Aorta (tissue), 5 donors: Measurements from ENCODE around the gene TXLNG. TPM values are rescaled to one million over a fixed set of nuclear protein-coding genes. Genes with fewer than 3 reads are reported as not detected.

Source experiments
- ATAC-seq: fragments of 200-7000 bp; cut with Tn5 transposase; one replicate; pipeline ENCODE4 v1.9.1; 2022; ENCODE audit warnings: moderate library complexity; ENCODE audit not compliant: low FRiP score
- DNase-seq, 2 donors: peaks; one replicate each; pipeline ENCODE4 v3.0.0-alpha.2; 2020
- H3K27ac ChIP-seq, 2 donors: one replicate each; pipeline ENCODE4 v1.5.1; 2013; ENCODE audit warnings: low read length in 2 of 2, mild to moderate bottlenecking in 2 of 2, moderate library complexity in 2 of 2, control low read depth in 1 of 2, inconsistent platforms in 1 of 2, low read depth in 1 of 2
- H3K27me3 ChIP-seq, 2 donors: one replicate each; pipeline ENCODE4 v1.6.1; 2013; ENCODE audit warnings: control low read depth in 1 of 2, low read length in 1 of 2, mild to moderate bottlenecking in 1 of 2, moderate library complexity in 1 of 2; ENCODE audit not compliant: insufficient read depth in 2 of 2, control insufficient read depth in 1 of 2
- H3K36me3 ChIP-seq, 2 donors: one replicate each; pipeline ENCODE4 v1.6.1; 2013; ENCODE audit warnings: control low read depth in 1 of 2, low read length in 1 of 2, mild to moderate bottlenecking in 1 of 2; ENCODE audit not compliant: insufficient read depth in 2 of 2, control insufficient read depth in 1 of 2
- H3K4me1 ChIP-seq, 2 donors: one replicate each; pipeline ENCODE4 v1.6.1; 2013; ENCODE audit warnings: low read length in 2 of 2, control low read depth in 1 of 2, mild to moderate bottlenecking in 1 of 2, moderate library complexity in 1 of 2; ENCODE audit not compliant: insufficient read depth in 2 of 2, control insufficient read depth in 1 of 2
- H3K4me3 ChIP-seq, 2 donors: one replicate each; pipeline ENCODE4 v1.5.1; 2013; ENCODE audit warnings: low read length in 2 of 2, control low read depth in 1 of 2, mild to moderate bottlenecking in 1 of 2
- H3K9me3 ChIP-seq: one replicate; pipeline ENCODE4 v1.6.1; 2013; ENCODE audit warnings: mild to moderate bottlenecking, low read length; ENCODE audit not compliant: control insufficient read depth
- WGBS, 2 donors: extraction: QIAGEN DNeasy Blood & Tissue Kit; methylation state at CpG; one replicate each; pipeline ENCODE4 v1.1.7; 2013; 5-methylcytosine and 5-hydroxymethylcytosine counted together
- intact Hi-C, 2 donors: fragments of 100-400 bp; cut with DNase I; formaldehyde crosslinking; loops; one replicate each; pipeline versions ENCODE4 v1.14.2 to v1.15.0; 2022
- long read RNA-seq, 2 donors: library from polyadenylated mRNA; unstranded; transcript quantifications; one replicate each; pipeline ENCODE4 v2.0.0, GENCODE V29; 2020 to 2021
- polyA plus RNA-seq, 2 donors: library from polyadenylated mRNA; stranded (reverse); fragments of 200-250 nt; gene quantifications; one replicate each; pipeline ENCODE4 v1.2.3, GENCODE V29; 2013
- total RNA-seq, 2 donors: library from RNA; stranded (reverse); fragmentation: NEBNext Ultra II Directional; extraction: Animal tissue kit (Norgen Biotek cat#: 25700); gene quantifications; one replicate each; pipeline ENCODE4 v1.2.1, GENCODE V29; 2021
- donor health status: healthy with polysubstance abuse.
- donor health status: Bipolar disorder and iron deficiency.
- donor health status: DM: no; HTN: no; CAD: no.
- donor health status: DM: no; HTN: no; CAD: no.
- donor health status: DM: yes; HTN: yes; CAD: no.

The TXLNG gene
- total RNA-seq (10 to 100 TPM in 1 of 2 donors, 1 to 10 TPM in 1; 9.4 to 11.8 TPM), polyA plus RNA-seq (10 to 100 TPM in 1 of 2 donors, 1 to 10 TPM in 1; 3.6 to 11.2 TPM)
- long read RNA-seq, donor 1, full-length matches to known transcripts, result 1 of 23 reads
- long read RNA-seq, donor 1, partial matches to known transcripts, result 18 of 23 reads
- long read RNA-seq, donor 1, other reads (novel, unspliced or antisense), result 4 of 23 reads
- long read RNA-seq, donor 2, full-length matches to known transcripts, result 1 of 5 reads
- long read RNA-seq, donor 2, partial matches to known transcripts, result 2 of 5 reads
- long read RNA-seq, donor 2, other reads (novel, unspliced or antisense), result 2 of 5 reads

- intact Hi-C loops, result loop anchor here in 1 of 2 donors (2.0 kb wide), 2 partner anchors 67 to 85 kb away; partner anchors contain the start of genes RBBP7 and SYAP1
- 0% methylated on average over 54 to 59 of the region's 59 CpGs for WGBS, 2 donors
Measured at GRCh38 chrX:16786139-16786790, at the start of gene TXLNG. TSS of gene TXLNG (plus strand) at chrX:16786466. CDS start at chrX:16786488, 22 bp downstream.

GRCh38 chrX:16737024-16737423, 49.2 kb upstream of the TXLNG start:
- Histone ChIP-seq H3K9me3 (no peaks in the 10 kb centered on the region), H3K4me3 (no peak overlapping the region), H3K36me3 (no peaks in the 10 kb centered on the region), H3K4me1 (no peaks in the 10 kb centered on the region), H3K27ac (no peak overlapping the region), H3K27me3 (no peaks in the 10 kb centered on the region)
- 77 to 96% methylated on average over 5 of the region's 5 CpGs for WGBS, 2 donors
- intact Hi-C loops, result no loop called here
- ATAC-seq (no peak), DNase-seq (no peak)

More at GRCh38 chrX:16786139-16786790, at the start of gene TXLNG:
- ATAC-seq (peak; percentile 99), DNase-seq (peak; percentile 99 to 100)
- H3K9me3 ChIP-seq, result no peaks in the 10 kb centered on the region
- H3K36me3 ChIP-seq, result no peaks in the 10 kb centered on the region
- peak within 1 kb of the TSS; percentile 17 to 55 for H3K27ac ChIP-seq
- peak within 1 kb of the TSS; percentile 74 to 78 for H3K4me3 ChIP-seq
- H3K27me3 ChIP-seq, result no peaks in the 10 kb centered on the region
- no peaks in the 10 kb centered on the region for H3K4me1 ChIP-seq

GRCh38 chrX:16739574-16739973, 46.7 kb upstream of the TXLNG start:
- intact Hi-C loops, result no loop called here
- Histone ChIP-seq H3K9me3 (no peaks in the 10 kb centered on the region), H3K27ac (no peak overlapping the region), H3K36me3 (peaks cover 0 to 8% of the 10 kb centered on the region in 2 donors), H3K4me3 (no peak overlapping the region), H3K27me3 (no peaks in the 10 kb centered on the region), H3K4me1 (no peaks in the 10 kb centered on the region)
- ATAC-seq (no peak), DNase-seq (no peak)
- WGBS, 2 donors, result 63 to 68% methylated on average over 6 of the region's 6 CpGs

- H3K4me3 ChIP-seq, result no peak overlapping the region
- ATAC-seq (no peak), DNase-seq (no peak)
- H3K27me3 ChIP-seq, result no peaks in the 10 kb centered on the region
- H3K36me3 ChIP-seq, result peaks cover 2 to 8% of the 10 kb centered on the region in 2 donors
- intact Hi-C loops, result no loop called here
- H3K27ac ChIP-seq, result no peak overlapping the region
- WGBS, 2 donors, result 94% methylated on average over 12 of the region's 12 CpGs
- no peaks in the 10 kb centered on the region for H3K4me1 ChIP-seq
- no peaks in the 10 kb centered on the region for H3K9me3 ChIP-seq
Measured at GRCh38 chrX:16743604-16744325, 42.5 kb upstream of the TXLNG start.

GRCh38 chrX:16745102-16745501, 41.2 kb upstream of the TXLNG start:
- no peaks in the 10 kb centered on the region for H3K27me3 ChIP-seq
- H3K36me3 ChIP-seq, result peaks cover 2 to 8% of the 10 kb centered on the region in 2 donors
- no peak overlapping the region for H3K27ac ChIP-seq
- 91 to 92% methylated on average over 5 of the region's 5 CpGs for WGBS, 2 donors
- intact Hi-C loops, result no loop called here
- DNase-seq, result no peak
- ATAC-seq, result no peak
- no peak overlapping the region for H3K4me3 ChIP-seq
- no peaks in the 10 kb centered on the region for H3K4me1 ChIP-seq
- no peaks in the 10 kb centered on the region for H3K9me3 ChIP-seq

- ATAC-seq (no peak), DNase-seq (no peak)
- Histone ChIP-seq H3K4me3 (no peak overlapping the region), H3K27me3 (no peaks in the 10 kb centered on the region), H3K4me1 (no peaks in the 10 kb centered on the region), H3K9me3 (no peaks in the 10 kb centered on the region), H3K36me3 (peaks cover 2 to 8% of the 10 kb centered on the region in 2 donors), H3K27ac (no peak overlapping the region)
- intact Hi-C loops, result no loop called here
- WGBS, 2 donors, result 89 to 97% methylated on average over 5 of the region's 5 CpGs
Measured at GRCh38 chrX:16745659-16746058, 40.6 kb upstream of the TXLNG start.

- no peaks in the 10 kb centered on the region for H3K9me3 ChIP-seq
- intact Hi-C loops, result no loop called here
- H3K27me3 ChIP-seq, result no peaks in the 10 kb centered on the region
- H3K4me3 ChIP-seq, result no peak overlapping the region
- no peak overlapping the region for H3K27ac ChIP-seq
- DNase-seq (no peak), ATAC-seq (no peak)
- 89 to 99% methylated on average over 5 of the region's 5 CpGs for WGBS, 2 donors
- no peaks in the 10 kb centered on the region for H3K4me1 ChIP-seq
- H3K36me3 ChIP-seq, result peaks cover 2 to 8% of the 10 kb centered on the region in 2 donors
Measured at GRCh38 chrX:16748425-16748824, 37.8 kb upstream of the TXLNG start.

GRCh38 chrX:16750136-16750535, 36.1 kb upstream of the TXLNG start:
- H3K4me1 ChIP-seq, result no peaks in the 10 kb centered on the region
- ATAC-seq (no peak), DNase-seq (no peak)
- no peaks in the 10 kb centered on the region for H3K27me3 ChIP-seq
- H3K27ac ChIP-seq, result no peak overlapping the region
- H3K4me3 ChIP-seq, result no peak overlapping the region
- intact Hi-C loops, result no loop called here
- 95 to 97% methylated on average over 7 of the region's 7 CpGs for WGBS, 2 donors
- H3K36me3 ChIP-seq, result peaks cover 0 to 8% of the 10 kb centered on the region in 2 donors
- no peaks in the 10 kb centered on the region for H3K9me3 ChIP-seq
